Pancreas (tissue), 10 donors: ENCODE data around the gene ZNF525. TPM values are rescaled to one million over a fixed set of nuclear protein-coding genes. Genes with fewer than 3 reads are reported as not detected.
A peak's percentile ranks its signal among the peaks of the same experiment; 100 is the strongest.

Experiments used
- ATAC-seq, 4 donors: fragments of 200-7000 bp; cut with Tn5 transposase; one replicate each; pipeline versions ENCODE4 v1.8.0 to v1.9.1; 2020; ENCODE audit warnings: mild to moderate bottlenecking in 4 of 4, moderate library complexity in 4 of 4
- DNase-seq, 6 donors: peaks; one replicate each; pipeline ENCODE4 v3.0.0-alpha.2; 2020
- FAIRE-seq: peaks from 2 replicates; lab custom pipeline; 2012; peaks lifted over from hg19 to GRCh38; lab: Jason Lieb, UNC
- H3K27ac ChIP-seq, 4 donors: fragments of 200-600 bp; sonication (generic); 1 replicate in 3 of 4; 2 replicates in 1 of 4; pipeline versions ENCODE4 v1.5.0 to v1.8.0; 2020
- H3K27me3 ChIP-seq, 4 donors: fragments of 200-600 bp; one replicate each; pipeline ENCODE4 v1.8.0; 2021
- H3K36me3 ChIP-seq, 3 donors: fragments of 200-600 bp; sonication (generic) in 1 of 3; one replicate each; pipeline versions ENCODE4 v1.5.0 to v1.8.0; 2020 to 2021
- H3K4me1 ChIP-seq, 3 donors: fragments of 200-600 bp; one replicate each; pipeline ENCODE4 v1.8.0; 2021
- H3K4me3 ChIP-seq, 4 donors: fragments of 200-600 bp; sonication (generic) in 2 of 4; one replicate each; pipeline versions ENCODE4 v1.5.0 to v1.8.0; 2020 to 2021
- H3K9me3 ChIP-seq, 4 donors: fragments of 200-600 bp; one replicate each; pipeline ENCODE4 v1.8.0; 2021
- WGBS, 2 donors: extraction: QIAGEN DNeasy Blood & Tissue Kit; methylation state at CpG; one replicate each; pipeline ENCODE4 v1.1.7; 2013; 5-methylcytosine and 5-hydroxymethylcytosine counted together
- intact Hi-C, 3 donors: fragments of 100-400 bp; cut with DNase I; formaldehyde crosslinking; loops; one replicate each; pipeline versions ENCODE4 v1.11.1 to v1.14.2; 2022
- polyA plus RNA-seq, 2 donors: library from polyadenylated mRNA; stranded (reverse); fragments of 200-250 nt; gene quantifications; one replicate each; pipeline ENCODE4 v1.2.3, GENCODE V29; 2013
- total RNA-seq, 6 donors: library from RNA; stranded (reverse); fragmentation: NEBNext Ultra II Directional in 4 of 6; extraction: Animal tissue kit (Norgen Biotek cat#: 25700) in 4 of 6; gene quantifications; one replicate each; pipeline versions ENCODE4 v1.2.1 to v1.2.4, GENCODE V29; 2021 to 2023
- TF ChIP-seq, protein P1 (sequence below), 4 donors: fragments of 200-600 bp; sonication (generic) in 3 of 4; IDR thresholded peaks; one replicate each; pipeline versions ENCODE4 v1.5.0 to v1.8.0; 2021; ENCODE audit warnings: antibody characterized with exemption in 4 of 4
- donor health status: healthy with polysubstance abuse.
- donor health status: DM: no; HTN: no; CAD: no; lungs with moderate emphysema.
- donor health status: DM: no; HTN: no; CAD: no.
- donor health status: control.
- donor health status: control.
- donor health status: Bipolar disorder and iron deficiency.
- donor health status: DM: yes; HTN: yes; CAD: no.
- donor health status: DM: no; HTN: no; CAD: no.
- donor health status: DM: no; HTN: no; CAD: no.
- donor health status: DM: yes; HTN: yes; CAD: no.

The ZNF525 gene
- total and polyA plus RNA-seq, 8 donors, result 4.7 to 13.7 (median 7.0) TPM

DNA sequence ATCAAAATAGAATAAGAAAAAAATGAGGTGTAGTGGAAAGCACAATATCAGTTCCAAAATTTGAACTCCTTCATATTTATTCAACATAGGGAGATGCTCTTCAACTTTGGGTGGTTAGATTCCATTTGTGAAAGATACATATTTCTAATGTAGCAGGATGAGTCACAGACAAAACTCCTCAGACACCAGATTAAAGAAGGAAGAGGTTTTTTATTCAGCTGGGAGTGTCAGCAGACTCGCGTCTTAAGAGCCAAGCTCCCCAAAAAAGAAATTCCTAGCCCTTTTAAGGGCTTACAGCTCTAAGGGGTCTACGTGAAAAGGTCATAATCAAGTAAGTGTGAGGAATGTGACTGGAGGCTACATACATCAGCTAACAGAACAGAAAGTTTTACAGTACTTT is 22.7 kb downstream of the ZNF525 start:
- H3K27ac ChIP-seq, result no peak overlapping the region
- intact Hi-C loops, result no loop called here
- H3K4me3 ChIP-seq, result no peak overlapping the region
- TF ChIP-seq, protein P1, sequence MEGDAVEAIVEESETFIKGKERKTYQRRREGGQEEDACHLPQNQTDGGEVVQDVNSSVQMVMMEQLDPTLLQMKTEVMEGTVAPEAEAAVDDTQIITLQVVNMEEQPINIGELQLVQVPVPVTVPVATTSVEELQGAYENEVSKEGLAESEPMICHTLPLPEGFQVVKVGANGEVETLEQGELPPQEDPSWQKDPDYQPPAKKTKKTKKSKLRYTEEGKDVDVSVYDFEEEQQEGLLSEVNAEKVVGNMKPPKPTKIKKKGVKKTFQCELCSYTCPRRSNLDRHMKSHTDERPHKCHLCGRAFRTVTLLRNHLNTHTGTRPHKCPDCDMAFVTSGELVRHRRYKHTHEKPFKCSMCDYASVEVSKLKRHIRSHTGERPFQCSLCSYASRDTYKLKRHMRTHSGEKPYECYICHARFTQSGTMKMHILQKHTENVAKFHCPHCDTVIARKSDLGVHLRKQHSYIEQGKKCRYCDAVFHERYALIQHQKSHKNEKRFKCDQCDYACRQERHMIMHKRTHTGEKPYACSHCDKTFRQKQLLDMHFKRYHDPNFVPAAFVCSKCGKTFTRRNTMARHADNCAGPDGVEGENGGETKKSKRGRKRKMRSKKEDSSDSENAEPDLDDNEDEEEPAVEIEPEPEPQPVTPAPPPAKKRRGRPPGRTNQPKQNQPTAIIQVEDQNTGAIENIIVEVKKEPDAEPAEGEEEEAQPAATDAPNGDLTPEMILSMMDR (IDR thresholded peaks at IDR 0.05), result no peak
- no peaks in the 10 kb centered on the region for H3K36me3 ChIP-seq
- no peaks in the 10 kb centered on the region for H3K4me1 ChIP-seq
- WGBS, 2 donors, result 86 to 92% methylated on average over 3 of the region's 3 CpGs
- ATAC-seq (no peak), DNase-seq (no peak), FAIRE-seq (no peak)
- no peaks in the 10 kb centered on the region for H3K27me3 ChIP-seq
- no peaks in the 10 kb centered on the region for H3K9me3 ChIP-seq

DNA sequence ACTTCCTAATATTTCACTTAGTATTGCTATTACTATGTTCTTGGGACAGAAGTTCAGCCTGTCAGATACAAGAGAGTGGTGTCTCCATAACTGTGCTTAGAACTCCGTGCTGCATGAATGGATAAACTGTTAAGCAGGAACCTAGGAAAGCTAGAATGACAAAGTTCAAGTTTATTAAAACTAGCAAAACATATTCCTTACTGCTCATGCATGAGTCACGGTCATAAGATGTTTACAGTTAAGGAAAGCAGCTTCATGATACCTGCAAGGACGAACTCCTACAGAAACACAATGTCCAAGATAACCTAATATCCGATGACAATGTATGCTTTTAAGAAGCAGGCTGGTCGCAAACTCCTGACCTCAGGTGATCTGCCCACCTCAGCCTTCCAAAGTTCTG is 23.4 kb downstream of the ZNF525 start:
- Histone ChIP-seq H3K36me3 (no peaks in the 10 kb centered on the region), H3K27ac (no peak overlapping the region), H3K27me3 (no peaks in the 10 kb centered on the region), H3K4me1 (no peaks in the 10 kb centered on the region), H3K4me3 (no peak overlapping the region), H3K9me3 (no peaks in the 10 kb centered on the region)
- TF ChIP-seq, protein P1 (IDR thresholded peaks at IDR 0.05), result no peak
- intact Hi-C loops, result no loop called here
- FAIRE-seq, result no peak
- WGBS, 2 donors, result 91 to 93% methylated on average over 5 of the region's 5 CpGs
- no peak for DNase-seq
- ATAC-seq, result no peak

DNA sequence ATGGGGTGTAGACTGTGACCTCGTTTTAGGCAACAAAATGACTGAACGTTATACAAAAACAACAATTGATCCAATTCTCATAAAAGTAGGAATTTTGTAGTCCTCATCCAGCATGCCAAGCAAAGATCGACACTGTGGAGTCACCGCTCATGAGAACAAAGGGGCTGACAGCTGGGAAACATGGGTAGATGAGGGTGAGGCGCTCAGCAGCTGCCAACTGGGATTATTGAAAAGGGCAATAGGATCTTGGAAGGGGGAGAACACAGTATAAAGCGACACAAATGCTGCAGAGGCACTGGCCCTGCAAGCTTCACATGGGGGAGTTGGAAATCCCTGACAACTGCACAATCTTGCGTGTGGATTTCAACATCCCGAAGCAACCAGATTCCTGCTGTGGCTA is 24.1 kb downstream of the ZNF525 start:
- Histone ChIP-seq H3K4me1 (peaks cover 5% of the 10 kb centered on the region in 3 donors), H3K27ac (no peak overlapping the region), H3K4me3 (no peak overlapping the region), H3K9me3 (no peaks in the 10 kb centered on the region), H3K36me3 (no peaks in the 10 kb centered on the region), H3K27me3 (no peaks in the 10 kb centered on the region)
- DNase-seq (no peak), FAIRE-seq (no peak), ATAC-seq (no peak)
- WGBS, 2 donors, result 70 to 72% methylated on average over 8 of the region's 8 CpGs
- intact Hi-C loops, result no loop called here
- TF ChIP-seq, protein P1 (IDR thresholded peaks at IDR 0.05), result no peak

DNA sequence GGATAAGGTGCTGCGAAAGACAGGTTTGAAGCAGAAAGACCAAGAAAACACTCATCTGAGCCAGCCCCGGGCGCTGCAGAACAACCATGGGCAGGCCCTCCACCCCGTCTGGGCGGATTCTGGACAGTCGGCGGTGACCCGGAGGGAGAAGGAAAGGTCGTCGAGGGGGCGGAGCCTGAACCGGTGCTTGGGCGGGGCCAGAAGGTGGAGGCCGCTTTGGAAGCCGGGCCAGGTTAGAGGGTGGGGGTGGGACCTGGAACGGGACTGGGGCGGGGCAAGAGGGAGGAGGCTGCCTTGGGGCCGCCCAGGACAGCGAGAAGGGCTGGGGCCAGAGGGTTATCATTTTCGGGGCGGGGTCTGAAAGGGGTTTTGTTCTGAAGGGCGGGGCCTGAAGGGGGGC is 24.5 kb downstream of the ZNF525 start:
- intact Hi-C loops, result no loop called here
- no peaks in the 10 kb centered on the region for H3K27me3 ChIP-seq
- FAIRE-seq, result no peak
- TF ChIP-seq, protein P1 (IDR thresholded peaks at IDR 0.05), result no peak
- no peaks in the 10 kb centered on the region for H3K9me3 ChIP-seq
- peak in 2 of 6 donors; percentile 44 to 55 for DNase-seq
- WGBS, 2 donors, result 19 to 32% methylated on average over 20 to 22 of the region's 22 CpGs
- no peak overlapping the region for H3K4me3 ChIP-seq
- H3K36me3 ChIP-seq, result no peaks in the 10 kb centered on the region
- no peak for ATAC-seq
- peaks cover 5% of the 10 kb centered on the region in 3 donors for H3K4me1 ChIP-seq
- no peak overlapping the region for H3K27ac ChIP-seq

DNA sequence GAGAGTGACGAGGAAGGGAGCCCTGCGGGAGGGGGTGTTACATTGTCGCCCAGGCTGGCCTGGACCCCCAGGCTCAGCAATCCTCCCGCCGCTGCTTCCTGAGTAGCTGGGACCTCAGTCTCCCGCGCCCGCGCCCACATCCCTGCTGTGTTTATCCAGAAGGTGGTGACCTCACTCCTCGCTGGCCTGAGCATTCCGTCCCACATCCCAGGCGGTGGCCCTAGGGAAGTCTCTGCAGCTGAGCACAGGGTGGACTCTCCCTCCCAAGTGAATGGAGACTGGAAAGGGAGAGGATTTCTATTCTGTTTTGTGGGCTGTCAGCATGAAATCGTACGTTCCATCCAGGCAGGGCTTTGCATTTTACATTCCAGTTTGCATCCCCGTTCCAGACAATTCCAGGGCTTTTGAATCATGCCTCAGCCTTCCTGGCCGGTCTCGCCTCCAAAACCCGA is 29.0 kb downstream of the ZNF525 start:
- Histone ChIP-seq H3K27me3 (no peaks in the 10 kb centered on the region), H3K9me3 (no peaks in the 10 kb centered on the region), H3K4me3 (peak overlapping the region in 3 of 4 donors; percentile 62 to 91 (median 66)), H3K36me3 (peaks cover 0 to under 1% (median 0%) of the 10 kb centered on the region in 3 donors), H3K4me1 (peaks cover 5 to 11% (median 11%) of the 10 kb centered on the region in 3 donors), H3K27ac (peak overlapping the region; percentile 53 to 80 (median 77))
- FAIRE-seq (no peak), DNase-seq (peak in 5 of 6 donors; percentile 25 to 78 (median 54)), ATAC-seq (peak; percentile 24 to 58 (median 48))
- WGBS, 2 donors, result 4 to 7% methylated on average over 18 of the region's 18 CpGs
- TF ChIP-seq, protein P1 (IDR thresholded peaks at IDR 0.05), result no peak
- intact Hi-C loops, result no loop called here
